GM06990 (cell line): ENCODE data around the gene UBAC2.

ENCODE experiments used
- DNase-seq: peaks from one replicate; pipeline ENCODE4 v3.0.0-alpha.2; 2011; ENCODE audit not compliant: insufficient read length; ENCODE audit errors: extremely low read depth
- H3K27me3 ChIP-seq: replicated peaks from 2 replicates; pipeline ENCODE4 v1.6.0; 2011; ENCODE audit warnings: low read length; ENCODE audit not compliant: control insufficient read depth, insufficient read depth
- H3K36me3 ChIP-seq: 2 replicates; pipeline ENCODE4 v1.5.1; 2011; ENCODE audit warnings: low read length; ENCODE audit not compliant: control insufficient read depth, insufficient read depth
- H3K4me3 ChIP-seq: replicated peaks from 2 replicates; pipeline ENCODE4 v1.5.1; 2011; ENCODE audit warnings: low read depth, mild to moderate bottlenecking, control low read depth, low read length
- CTCF ChIP-seq: IDR thresholded peaks from 2 replicates; pipeline ENCODE4 v1.5.1; 2011; ENCODE audit warnings: low read length, control low read depth, mild to moderate bottlenecking, inconsistent platforms; ENCODE audit not compliant: insufficient read depth, poor library complexity, severe bottlenecking

The UBAC2 gene

GRCh38 chr13:99251921-99252320 is 51.3 kb downstream of the UBAC2 start:
- no peaks in the 10 kb centered on the region for H3K27me3 ChIP-seq
- no peak for TF ChIP-seq CTCF
- H3K36me3 ChIP-seq = peaks cover 5% of the 10 kb centered on the region; the same call in 1 of the 2 replicates
- H3K4me3 ChIP-seq = no peak overlapping the region
- DNase-seq = no peak

GRCh38 chr13:99254830-99255229 is 54.2 kb downstream of the UBAC2 start:
- DNase-seq = no peak
- Histone ChIP-seq H3K4me3 (no peak overlapping the region), H3K36me3 (peaks cover 5% of the 10 kb centered on the region; the same call in 1 of the 2 replicates), H3K27me3 (no peaks in the 10 kb centered on the region)
- TF ChIP-seq CTCF = no peak

- Histone ChIP-seq H3K36me3 (peaks cover 6% of the 10 kb centered on the region; the same call in 1 of the 2 replicates), H3K27me3 (no peaks in the 10 kb centered on the region), H3K4me3 (no peak overlapping the region)
- DNase-seq = no peak
- TF ChIP-seq CTCF = no peak
Measured at GRCh38 chr13:99255271-99255670, 54.6 kb downstream of the UBAC2 start.

GRCh38 chr13:99256283-99256682 is 55.6 kb downstream of the UBAC2 start:
- TF ChIP-seq CTCF = no peak
- DNase-seq = no peak

GRCh38 chr13:99256709-99257108 is 56.1 kb downstream of the UBAC2 start:
- DNase-seq = no peak
- Histone ChIP-seq H3K36me3 (peaks cover 6% of the 10 kb centered on the region; the same call in 1 of the 2 replicates), H3K4me3 (no peak overlapping the region), H3K27me3 (no peaks in the 10 kb centered on the region)
- TF ChIP-seq CTCF = no peak

More at GRCh38 chr13:99256283-99256682, 55.6 kb downstream of the UBAC2 start:
- no peak overlapping the region for H3K4me3 ChIP-seq
- no peaks in the 10 kb centered on the region for H3K27me3 ChIP-seq
- H3K36me3 ChIP-seq = peaks cover 6% of the 10 kb centered on the region; the same call in 1 of the 2 replicates

GRCh38 chr13:99257291-99257690 is 56.6 kb downstream of the UBAC2 start:
- no peak for TF ChIP-seq CTCF
- no peak for DNase-seq
- Histone ChIP-seq H3K27me3 (no peaks in the 10 kb centered on the region), H3K4me3 (no peak overlapping the region), H3K36me3 (peaks cover 6% of the 10 kb centered on the region; the same call in 1 of the 2 replicates)
